Measurements from ENCODE around the gene PALLD.

PALLD gene

DNA sequence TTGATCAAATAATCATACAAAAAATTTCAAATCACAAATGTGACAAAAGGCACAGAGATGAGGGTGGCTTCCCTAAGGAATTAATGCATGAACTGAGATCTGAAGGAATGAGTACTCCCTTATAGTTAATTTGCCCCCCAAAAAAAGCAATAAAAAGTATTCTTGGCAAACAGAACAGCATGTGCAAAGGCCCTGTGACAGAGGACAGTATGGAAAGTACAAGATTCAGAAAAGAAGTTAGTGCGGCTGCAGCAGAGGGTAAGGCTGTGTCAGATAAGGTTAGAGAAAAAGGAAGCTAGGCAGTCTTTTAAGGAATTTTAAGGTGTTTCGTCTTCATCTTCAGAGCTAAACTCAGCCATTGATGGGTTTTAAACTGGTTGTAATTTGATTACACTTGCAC is 23.9 kb upstream of the PALLD start:
- Histone ChIP-seq H3K9me2 (ENCODE audit: low read depth, low read length) (no peaks in the 10 kb centered on the region), H3K27me3 (ENCODE audit: insufficient read depth, low read length) (no peaks in the 10 kb centered on the region), H3K4me3 (ENCODE audit: low read depth, low read length, poor library complexity, severe bottlenecking) (no peak overlapping the region), H3K4me1 (ENCODE audit: insufficient read depth, low read length, severe bottlenecking) (no peaks in the 10 kb centered on the region), H3K27ac (ENCODE audit: low read depth, low read length, poor library complexity, severe bottlenecking) (no peak overlapping the region), H3K9ac (ENCODE audit: low read length) (no peak overlapping the region), H2AFZ (ENCODE audit: low read length) (no peak overlapping the region), H3F3A (ENCODE audit: insufficient read depth, low read length) (no peaks in the 10 kb centered on the region), H4K20me1 (ENCODE audit: insufficient read depth, low read length) (no peaks in the 10 kb centered on the region), H3K36me3 (ENCODE audit: insufficient read depth, low read length) (no peaks in the 10 kb centered on the region), H3K9me3 (ENCODE audit: low read length) (no peaks in the 10 kb centered on the region), H3K79me2 (ENCODE audit: insufficient read depth, low read length) (no peaks in the 10 kb centered on the region), H3K4me2 (ENCODE audit: low read length) (no peak overlapping the region)
- no peak for TF ChIP-seq CTCF (IDR thresholded peaks at IDR 0.05; ENCODE audit: low read length)
- no peak for TF ChIP-seq EZH2 (IDR thresholded peaks at IDR 0.05; ENCODE audit: borderline replicate concordance, low read length)

DNA sequence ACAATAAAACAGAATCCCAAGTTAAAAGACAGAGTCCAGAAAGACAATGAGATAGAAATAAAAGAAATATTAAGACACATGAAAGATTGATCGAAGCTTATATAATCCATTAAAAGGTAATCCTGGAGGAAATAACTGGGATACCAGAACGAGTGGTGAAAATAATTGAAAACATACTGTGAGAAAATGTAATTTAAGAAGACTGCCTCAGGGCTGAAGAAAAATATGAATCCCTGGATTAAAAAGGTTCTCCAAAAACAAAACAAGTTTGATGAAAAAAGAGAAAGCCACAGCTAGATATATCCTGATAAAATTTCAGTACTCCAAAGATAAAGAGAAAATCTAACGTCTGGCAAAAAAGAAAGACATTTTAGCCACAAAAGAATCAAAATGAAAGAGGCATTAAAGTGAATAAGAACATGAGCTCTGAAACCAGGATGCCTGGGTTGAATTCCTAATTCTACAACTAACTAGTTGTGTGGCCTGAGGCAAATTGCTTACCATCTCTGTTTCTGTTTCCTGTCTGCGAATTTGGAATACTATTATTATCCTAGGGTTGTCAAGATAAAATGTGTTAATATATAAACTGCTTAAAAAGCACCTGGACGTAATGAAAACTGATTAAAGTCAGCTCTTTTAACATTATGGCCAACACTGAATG is 22.1 kb upstream of the PALLD start:
- H3K4me1 ChIP-seq (ENCODE audit: insufficient read depth, low read length, severe bottlenecking) = no peaks in the 10 kb centered on the region
- no peak overlapping the region for H3K4me3 ChIP-seq (ENCODE audit: low read depth, low read length, poor library complexity, severe bottlenecking)
- no peaks in the 10 kb centered on the region for H4K20me1 ChIP-seq (ENCODE audit: insufficient read depth, low read length)
- TF ChIP-seq EZH2 (IDR thresholded peaks at IDR 0.05; ENCODE audit: borderline replicate concordance, low read length) = no peak
- TF ChIP-seq CTCF (IDR thresholded peaks at IDR 0.05; ENCODE audit: low read length) = no peak
- H3K4me2 ChIP-seq (ENCODE audit: low read length) = no peak overlapping the region
- H3F3A ChIP-seq (ENCODE audit: insufficient read depth, low read length) = no peaks in the 10 kb centered on the region
- H3K79me2 ChIP-seq (ENCODE audit: insufficient read depth, low read length) = no peaks in the 10 kb centered on the region
- H3K27ac ChIP-seq (ENCODE audit: low read depth, low read length, poor library complexity, severe bottlenecking) = no peak overlapping the region
- no peaks in the 10 kb centered on the region for H3K36me3 ChIP-seq (ENCODE audit: insufficient read depth, low read length)
- H3K9me3 ChIP-seq (ENCODE audit: low read length) = no peaks in the 10 kb centered on the region
- 0 out of 2 replicates have a peak, but pooled peaks cover 4% of the 10 kb centered on the region for H3K27me3 ChIP-seq (ENCODE audit: insufficient read depth, low read length)
- H3K9ac ChIP-seq (ENCODE audit: low read length) = no peak overlapping the region
- no peak overlapping the region for H2AFZ ChIP-seq (ENCODE audit: low read length)
- no peaks in the 10 kb centered on the region for H3K9me2 ChIP-seq (ENCODE audit: low read depth, low read length)

GRCh38 chr4:168475745-168476144 is 21.1 kb upstream of the PALLD start:
- H3K4me3 ChIP-seq (ENCODE audit: low read depth, low read length, poor library complexity, severe bottlenecking) = no peak overlapping the region
- H3K36me3 ChIP-seq (ENCODE audit: insufficient read depth, low read length) = no peaks in the 10 kb centered on the region
- 0 out of 2 replicates have a peak, but pooled peaks cover 4% of the 10 kb centered on the region for H3K27me3 ChIP-seq (ENCODE audit: insufficient read depth, low read length)
- H3K27ac ChIP-seq (ENCODE audit: low read depth, low read length, poor library complexity, severe bottlenecking) = no peak overlapping the region
- H3K9me3 ChIP-seq (ENCODE audit: low read length) = no peaks in the 10 kb centered on the region
- H3K79me2 ChIP-seq (ENCODE audit: insufficient read depth, low read length) = no peaks in the 10 kb centered on the region
- no peaks in the 10 kb centered on the region for H4K20me1 ChIP-seq (ENCODE audit: insufficient read depth, low read length)
- no peaks in the 10 kb centered on the region for H3K9me2 ChIP-seq (ENCODE audit: low read depth, low read length)
- H3F3A ChIP-seq (ENCODE audit: insufficient read depth, low read length) = no peaks in the 10 kb centered on the region
- no peak for TF ChIP-seq CTCF (IDR thresholded peaks at IDR 0.05; ENCODE audit: low read length)
- no peak for TF ChIP-seq EZH2 (IDR thresholded peaks at IDR 0.05; ENCODE audit: borderline replicate concordance, low read length)
- H3K9ac ChIP-seq (ENCODE audit: low read length) = no peak overlapping the region
- peaks cover 9% of the 10 kb centered on the region for H3K4me1 ChIP-seq (ENCODE audit: insufficient read depth, low read length, severe bottlenecking)
- H2AFZ ChIP-seq (ENCODE audit: low read length) = no peak overlapping the region
- H3K4me2 ChIP-seq (ENCODE audit: low read length) = no peak overlapping the region
